ENCODE measurements around the gene PIP5K1B.

Gene PIP5K1B

DNA sequence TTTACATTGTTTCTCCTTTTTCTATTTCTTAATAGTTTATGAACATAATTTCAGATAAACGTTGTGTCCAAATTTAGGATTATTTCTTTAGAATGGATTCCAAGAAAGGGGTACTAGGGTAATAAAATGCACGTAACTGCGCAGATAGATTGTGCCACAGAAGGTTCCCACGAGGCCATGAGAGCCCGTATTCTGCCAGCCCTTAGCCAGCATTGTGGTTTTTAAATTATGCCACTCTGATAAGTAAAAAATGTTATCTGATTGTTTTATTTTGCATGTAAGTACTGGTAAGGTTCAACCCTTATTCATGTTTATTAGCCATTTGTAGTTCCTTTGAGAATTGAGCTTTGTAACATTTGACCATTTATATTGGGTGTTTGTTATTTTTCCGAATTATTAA lies 220.1 kb downstream of the PIP5K1B start:
- no peak for FAIRE-seq

- FAIRE-seq, result no peak
These were observed 222.1 kb downstream of the PIP5K1B start for GRCh38 chr9:68927165-68927564.

GRCh38 chr9:68931821-68932220 lies 226.8 kb downstream of the PIP5K1B start:
- no peak for FAIRE-seq

- FAIRE-seq, result peak; percentile 11
These were observed 227.4 kb downstream of the PIP5K1B start for GRCh38 chr9:68932458-68932857.

DNA sequence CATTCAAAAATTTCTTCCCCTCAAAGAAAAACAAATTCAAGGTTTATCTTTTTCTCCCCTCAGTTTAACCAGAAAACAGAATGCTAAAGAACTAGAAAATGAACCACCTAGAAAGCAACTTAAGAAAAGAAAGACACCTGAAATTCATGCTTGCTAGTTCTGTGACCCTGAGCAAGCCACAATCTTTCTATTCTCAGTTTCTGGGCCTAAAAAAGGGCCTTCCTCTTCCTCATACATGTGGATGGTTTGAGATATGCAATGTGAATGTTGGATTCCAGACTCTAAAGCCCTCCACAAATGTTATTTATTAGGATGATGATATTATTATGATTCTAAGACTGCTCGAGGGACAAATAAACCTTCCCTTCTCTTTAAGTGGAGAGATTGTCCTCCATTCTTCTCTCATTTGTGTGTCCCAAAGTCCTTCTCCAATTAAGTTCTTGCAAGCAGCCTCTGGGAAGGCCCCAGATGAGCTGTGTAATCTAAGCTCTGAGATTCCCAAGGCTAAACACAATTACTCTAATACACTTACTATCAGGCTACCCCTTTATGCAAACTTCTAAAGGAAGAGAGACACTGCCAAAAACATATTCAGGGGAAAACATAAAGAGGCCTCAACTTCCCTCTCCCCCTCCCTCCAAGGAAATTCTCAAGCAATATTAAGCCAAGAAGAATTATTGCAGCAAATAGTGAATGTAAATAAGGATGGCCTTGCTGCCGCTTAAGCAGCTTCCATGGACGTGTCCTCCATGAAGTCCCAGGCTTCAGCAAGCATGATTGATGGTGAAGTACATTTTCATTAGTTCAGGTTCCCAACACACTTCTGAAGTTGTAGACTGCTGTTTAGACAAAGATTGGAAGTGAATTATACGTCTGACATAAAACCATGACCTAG lies 228.6 kb downstream of the PIP5K1B start:
- FAIRE-seq, result no peak

DNA sequence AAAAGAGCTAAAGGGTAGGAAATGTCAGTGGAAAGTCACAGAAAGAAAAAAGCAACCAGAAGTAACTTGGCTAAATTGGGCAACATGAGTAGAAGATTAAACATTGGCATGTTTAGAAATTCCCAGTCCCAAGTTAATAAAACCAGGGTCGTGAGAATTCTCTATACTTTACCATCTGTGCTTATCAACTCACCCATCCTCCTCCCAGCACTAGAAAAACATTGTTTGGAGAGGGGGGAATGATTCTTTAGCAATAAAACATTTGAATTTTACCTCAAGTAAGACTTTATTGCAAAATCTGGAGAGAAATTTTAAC lies 229.2 kb downstream of the PIP5K1B start:
- FAIRE-seq, result no peak

GRCh38 chr9:68940573-68940972 lies 235.5 kb downstream of the PIP5K1B start:
- FAIRE-seq, result no peak

- FAIRE-seq, result no peak
These were observed 236.9 kb downstream of the PIP5K1B start for GRCh38 chr9:68941780-68942459.

- no peak for FAIRE-seq
These were observed 237.8 kb downstream of the PIP5K1B start for GRCh38 chr9:68942790-68943189.

DNA sequence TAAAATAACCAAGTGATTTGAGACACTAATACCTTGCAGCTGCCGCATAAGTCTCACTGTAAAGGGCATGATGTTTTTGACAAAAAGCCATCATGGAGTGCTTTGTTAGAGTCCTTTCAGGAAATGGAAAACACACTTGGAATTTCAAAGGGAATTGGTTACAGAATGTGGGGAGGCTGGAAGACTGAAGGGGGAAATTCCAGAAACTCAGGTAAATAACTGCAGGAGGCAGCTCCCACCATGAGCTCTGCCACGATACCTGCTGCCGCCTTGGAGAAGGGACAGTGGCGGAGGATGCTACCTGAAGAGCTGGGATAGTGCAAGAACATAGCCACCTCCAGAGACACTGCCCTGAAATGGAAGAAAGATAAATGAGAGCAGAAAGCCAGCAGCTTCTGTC lies 242.0 kb downstream of the PIP5K1B start:
- no peak for FAIRE-seq

DNA sequence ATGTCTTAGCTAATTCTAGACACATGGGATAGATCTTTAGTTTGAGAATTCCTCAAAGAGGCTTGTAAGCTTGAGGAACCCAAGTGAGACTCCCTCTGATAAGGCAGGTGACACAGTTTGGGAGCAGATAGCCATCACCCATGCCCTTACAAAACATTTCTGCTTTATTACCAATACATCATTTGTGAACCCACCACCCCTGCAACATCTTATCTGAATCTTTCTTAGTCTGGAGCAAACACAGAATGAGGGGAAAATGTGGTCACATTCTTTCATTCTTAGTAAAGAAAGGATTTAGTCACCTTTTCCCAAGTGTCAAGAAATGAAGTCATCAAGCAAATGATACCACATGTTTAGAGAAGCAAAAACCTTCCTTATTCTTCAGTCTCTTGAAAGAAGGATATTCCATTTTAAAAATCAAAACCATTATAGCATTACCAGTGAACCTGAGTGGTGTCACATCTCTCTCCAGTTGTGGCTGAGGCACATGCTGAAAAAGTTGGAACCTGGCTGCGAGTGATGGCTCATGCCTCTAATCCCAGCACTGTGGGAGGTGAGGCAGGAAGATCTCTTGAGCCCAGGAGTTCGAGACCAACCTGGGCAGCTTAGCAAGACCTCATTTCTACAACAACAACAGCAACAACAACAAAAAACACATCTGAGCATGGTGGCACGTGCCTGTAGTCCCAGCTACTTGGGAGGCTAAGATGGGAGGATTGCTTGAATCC lies 243.0 kb downstream of the PIP5K1B start:
- FAIRE-seq, result no peak

DNA sequence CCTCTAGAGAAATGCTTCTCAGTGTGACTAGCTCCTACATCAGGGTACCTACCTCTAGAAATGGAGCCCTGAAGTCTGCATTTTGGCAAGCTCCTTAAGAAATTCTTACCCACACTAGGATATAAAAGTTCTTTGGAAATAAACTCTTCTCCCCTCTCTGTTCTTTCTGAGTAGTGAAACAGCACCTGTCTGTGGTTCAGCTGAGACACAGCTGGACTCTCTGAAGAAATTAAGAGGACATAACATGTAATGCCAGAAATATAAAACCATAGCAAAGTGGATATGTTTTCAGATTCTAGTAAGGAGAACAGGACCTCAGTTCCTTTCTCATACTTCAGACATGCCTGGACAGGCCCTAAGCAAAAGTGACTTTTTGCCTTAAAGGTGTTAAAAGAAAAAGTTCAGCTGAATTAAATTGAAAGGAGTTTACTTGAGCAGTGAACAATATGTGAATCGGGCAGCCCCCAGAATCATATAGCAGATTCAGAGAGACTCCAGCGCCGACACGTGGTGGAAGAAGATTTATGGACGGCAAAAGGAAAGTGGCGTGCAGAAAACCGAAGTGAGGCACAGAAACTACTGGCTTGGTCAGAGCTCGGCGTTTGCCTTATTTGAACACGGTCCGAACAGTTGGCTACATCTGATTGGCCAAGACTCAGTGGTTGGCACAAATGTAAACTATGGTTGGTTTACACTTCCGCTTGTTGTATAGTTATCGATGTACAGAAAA lies 244.4 kb downstream of the PIP5K1B start:
- FAIRE-seq, result no peak

GRCh38 chr9:68950188-68950587 lies 245.1 kb downstream of the PIP5K1B start:
- FAIRE-seq, result no peak

- no peak for FAIRE-seq
These were observed 245.6 kb downstream of the PIP5K1B start for GRCh38 chr9:68950689-68951088.

GRCh38 chr9:68951879-68952659 lies 247.0 kb downstream of the PIP5K1B start:
- no peak for FAIRE-seq

- FAIRE-seq, result no peak
These were observed 248.7 kb downstream of the PIP5K1B start for GRCh38 chr9:68953771-68954170.

DNA sequence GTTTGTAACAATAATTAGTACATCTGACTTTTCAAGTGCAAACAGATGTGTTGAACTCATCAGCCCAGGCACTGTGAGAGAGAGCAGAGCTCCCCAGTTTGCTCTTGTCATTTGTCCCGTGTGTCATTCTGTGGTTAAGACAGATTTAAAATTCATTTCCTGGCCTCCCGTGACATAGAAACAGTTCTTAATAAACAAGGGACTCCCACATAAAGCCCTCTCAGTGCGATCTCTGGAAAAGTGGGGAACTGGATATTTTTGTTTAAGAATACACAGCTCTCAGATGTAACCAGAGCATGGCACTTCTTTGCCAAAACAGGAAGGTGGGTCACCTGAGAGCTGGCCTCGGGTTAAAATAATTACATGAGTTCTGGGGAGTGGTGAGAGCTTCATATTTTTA lies 250.3 kb downstream of the PIP5K1B start:
- no peak for FAIRE-seq

GRCh38 chr9:68957479-68957878 lies 252.4 kb downstream of the PIP5K1B start:
- no peak for FAIRE-seq

GRCh38 chr9:68961587-68961986 lies 256.5 kb downstream of the PIP5K1B start:
- FAIRE-seq, result no peak

DNA sequence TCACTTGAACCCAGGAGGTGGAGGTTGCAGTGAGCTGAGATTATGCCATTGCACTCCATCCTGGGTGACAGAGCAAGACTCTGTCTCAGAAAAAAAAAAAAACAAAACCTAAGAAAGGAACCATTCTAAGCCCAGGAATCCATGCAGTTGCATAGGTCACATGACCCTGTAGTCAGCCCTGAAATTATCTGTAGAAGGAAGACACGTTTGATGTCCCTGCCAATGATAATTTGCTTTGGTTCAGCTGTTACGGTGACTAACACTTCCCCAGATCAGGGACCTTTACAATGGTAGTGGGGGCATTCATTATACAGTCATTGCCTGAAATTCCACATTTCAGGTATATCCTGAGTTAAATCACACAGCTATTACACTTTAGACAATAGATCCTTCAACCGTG lies 258.4 kb downstream of the PIP5K1B start:
- FAIRE-seq, result no peak

- no peak for FAIRE-seq
These were observed 259.1 kb downstream of the PIP5K1B start for GRCh38 chr9:68964102-68964541.

DNA sequence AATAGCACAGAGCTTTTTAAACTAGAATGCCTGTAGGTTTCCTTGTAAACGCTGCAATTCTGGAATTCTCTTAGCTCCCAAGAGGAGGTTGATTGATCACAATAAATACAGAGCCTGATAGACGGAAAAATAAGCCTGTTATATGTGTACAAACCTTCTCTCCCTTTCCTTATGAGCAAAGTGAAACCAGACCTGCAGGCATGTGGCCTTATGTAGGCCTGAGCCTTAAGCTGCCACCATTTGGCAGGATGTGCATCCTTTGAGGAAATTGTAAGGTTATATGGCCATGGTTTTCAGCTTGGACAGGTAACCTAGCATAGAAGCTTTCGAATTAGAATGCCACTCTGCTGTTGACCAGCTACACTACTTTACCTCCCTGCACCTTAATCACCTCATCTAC lies 259.7 kb downstream of the PIP5K1B start:
- FAIRE-seq, result no peak

Data from A204.1 (cell line).